Activated T-helper 1 cell treated with anti-CD3 and anti-CD28 coated beads, Interleukin-12 subunit alpha, Interleukin-12 subunit beta, Interleukin-2, Interleukin-4 antibody, amounts not matched to agents 30 ng/mL and 10 ng/mL and 1 ng/mL, durations not matched to agents 14 hours and 24 hours and 36 hours (primary cell): ENCODE results near the gene MYO18A. TPM values are rescaled to one million over a fixed set of nuclear protein-coding genes. Genes with fewer than 3 reads are reported as not detected.
"Not testable (repeated sequence)": the region's sequence is repeated elsewhere in the genome, so short reads cannot be mapped to it uniquely, and the experiment has no call there.

Experiments used
- DNase-seq: peaks from one replicate; pipeline ENCODE4 v3.0.0; 2021; ENCODE audit warnings: low spot score
- H3K27ac Mint-ChIP-seq: one replicate; pipeline ENCODE4 v1.8.0; 2021; ENCODE audit warnings: mild to moderate bottlenecking, mixed read lengths
- H3K27me3 Mint-ChIP-seq: one replicate; pipeline ENCODE4 v1.8.0; 2022; ENCODE audit warnings: mild to moderate bottlenecking, moderate library complexity, mixed read lengths; ENCODE audit not compliant: insufficient read depth
- H3K36me3 Mint-ChIP-seq: one replicate; pipeline ENCODE4 v1.8.0; 2021; ENCODE audit warnings: low read depth, mixed read lengths
- H3K4me1 Mint-ChIP-seq: one replicate; pipeline ENCODE4 v1.8.0; 2021; ENCODE audit warnings: low read depth, mixed read lengths
- H3K4me3 Mint-ChIP-seq: one replicate; pipeline ENCODE4 v1.8.0; 2021; ENCODE audit warnings: mild to moderate bottlenecking, moderate library complexity, mixed read lengths
- H3K9me3 Mint-ChIP-seq: one replicate; pipeline ENCODE4 v1.8.0; 2021; ENCODE audit warnings: mixed read lengths
- intact Hi-C: fragments of 100-400 bp; cut with micrococcal nuclease; formaldehyde crosslinking; loops from one replicate; pipeline ENCODE4 v1.15.1; 2024
- total RNA-seq: library from RNA; stranded (reverse); gene quantifications from 2 replicates; pipeline ENCODE4 v1.2.3, GENCODE V29; 2022

Gene MYO18A
- total RNA-seq, 1 donor from 2014 or later, result 40.5 TPM

DNA sequence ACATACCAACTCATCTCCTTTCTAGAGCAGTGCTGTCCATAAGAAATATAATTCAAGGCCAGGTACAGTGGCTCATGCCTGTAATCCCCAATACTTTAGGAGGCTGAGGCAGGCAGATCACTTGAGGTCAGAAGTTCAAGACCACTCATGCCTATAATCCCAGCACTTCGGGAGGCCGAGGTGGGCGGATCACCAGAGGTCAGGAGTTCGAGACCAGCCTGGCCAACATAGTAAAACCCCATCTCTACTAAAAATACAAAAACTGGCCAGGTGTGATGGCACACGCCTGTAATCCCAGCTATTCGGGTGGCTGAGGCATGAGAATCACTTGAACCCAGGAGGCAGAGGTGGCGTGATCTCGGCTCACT lies 11.5 kb downstream of the MYO18A start:
- H3K9me3 Mint-ChIP-seq, DNase-seq, intact Hi-C loops, H3K4me3 Mint-ChIP-seq, H3K27me3 Mint-ChIP-seq, H3K4me1 Mint-ChIP-seq, H3K27ac Mint-ChIP-seq, H3K36me3 Mint-ChIP-seq: not testable (repeated sequence)

DNA sequence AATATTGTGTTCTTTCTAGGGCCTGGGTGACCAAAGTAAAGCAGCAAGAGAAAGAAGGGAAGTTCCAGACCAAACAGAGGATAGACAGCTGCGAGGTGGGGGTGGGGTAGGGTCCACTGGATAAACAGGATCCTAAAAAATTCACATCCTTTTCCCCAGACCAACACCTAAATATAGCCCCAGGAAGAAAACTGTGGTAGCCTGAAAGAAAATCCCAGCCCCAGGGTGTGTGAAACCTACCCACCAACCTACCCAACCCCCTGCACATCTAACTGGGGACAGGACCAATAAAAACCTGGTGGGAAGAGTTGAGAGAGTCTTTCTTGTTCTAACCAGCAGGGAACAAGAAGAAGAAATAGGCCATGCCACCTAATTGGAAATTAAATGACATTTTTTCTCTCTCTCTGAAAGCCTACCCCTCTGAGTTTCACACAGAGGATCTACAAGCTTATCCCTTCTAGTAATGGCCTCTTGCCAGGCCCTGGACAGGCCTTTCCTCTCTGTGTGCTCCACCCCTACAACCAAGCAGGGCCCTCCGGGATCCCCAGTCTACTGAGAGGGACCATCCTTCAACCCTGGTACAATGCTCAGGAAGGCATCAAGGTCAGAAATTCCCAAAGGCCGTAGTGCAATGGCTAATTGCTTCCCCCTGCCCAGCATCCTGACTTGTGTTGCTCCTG lies 12.0 kb downstream of the MYO18A start:
- intact Hi-C loops, result no loop called here
- Mint-ChIP-seq H3K9me3 (no peaks in the 10 kb centered on the region), H3K27ac (no peak overlapping the region)

GRCh38 chr17:29167393-29168078 lies 12.7 kb downstream of the MYO18A start:
- no peak for DNase-seq
- H3K4me1 Mint-ChIP-seq, result no peaks in the 10 kb centered on the region
- H3K27ac Mint-ChIP-seq, result no peak overlapping the region
- H3K9me3 Mint-ChIP-seq, result no peaks in the 10 kb centered on the region
- H3K27me3 Mint-ChIP-seq, result no peaks in the 10 kb centered on the region
- intact Hi-C loops, result no loop called here
- peaks cover 2% of the 10 kb centered on the region for H3K36me3 Mint-ChIP-seq
- no peak overlapping the region for H3K4me3 Mint-ChIP-seq

More for the DNA sequence above, 12.0 kb downstream of the MYO18A start:
- no peaks in the 10 kb centered on the region for H3K4me1 Mint-ChIP-seq
- peaks cover 2% of the 10 kb centered on the region for H3K36me3 Mint-ChIP-seq
- no peaks in the 10 kb centered on the region for H3K27me3 Mint-ChIP-seq
- no peak for DNase-seq
- H3K4me3 Mint-ChIP-seq, result no peak overlapping the region

DNA sequence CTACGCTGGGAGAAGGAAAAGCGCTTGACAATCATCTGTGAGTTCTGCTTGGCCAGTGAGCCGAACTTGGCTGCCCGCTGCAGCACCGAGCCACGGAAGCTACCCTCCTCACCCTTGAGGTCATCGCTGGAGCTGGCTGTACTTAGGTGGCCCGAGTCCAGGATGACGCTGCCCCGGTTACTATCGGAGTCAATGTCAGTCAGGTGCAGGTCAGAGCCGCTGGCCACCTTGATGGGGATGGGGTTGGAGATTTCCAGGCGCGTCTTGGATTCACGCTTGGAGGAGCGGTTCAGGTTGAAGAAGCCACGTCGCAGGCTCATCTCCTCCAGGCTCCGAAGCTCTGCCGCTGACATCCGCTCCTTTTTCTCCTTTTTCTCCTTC lies 13.7 kb downstream of the MYO18A start:
- no peaks in the 10 kb centered on the region for H3K4me1 Mint-ChIP-seq
- intact Hi-C loops, result no loop called here
- H3K27ac Mint-ChIP-seq, result no peak overlapping the region
- DNase-seq, result no peak
- H3K36me3 Mint-ChIP-seq, result peaks cover 2% of the 10 kb centered on the region
- H3K27me3 Mint-ChIP-seq, result no peaks in the 10 kb centered on the region
- H3K4me3 Mint-ChIP-seq, result no peak overlapping the region
- H3K9me3 Mint-ChIP-seq, result no peaks in the 10 kb centered on the region

- no peaks in the 10 kb centered on the region for H3K9me3 Mint-ChIP-seq
- H3K36me3 Mint-ChIP-seq, result peaks cover 2% of the 10 kb centered on the region
- H3K4me3 Mint-ChIP-seq, result no peak overlapping the region
- DNase-seq, result no peak
- intact Hi-C loops, result no loop called here
- no peaks in the 10 kb centered on the region for H3K27me3 Mint-ChIP-seq
- no peaks in the 10 kb centered on the region for H3K4me1 Mint-ChIP-seq
- no peak overlapping the region for H3K27ac Mint-ChIP-seq
Measured at GRCh38 chr17:29165800-29166506, 14.2 kb downstream of the MYO18A start.

- H3K27me3 Mint-ChIP-seq, result no peaks in the 10 kb centered on the region
- no peak for DNase-seq
- intact Hi-C loops, result no loop called here
- no peak overlapping the region for H3K4me3 Mint-ChIP-seq
- H3K4me1 Mint-ChIP-seq, result no peaks in the 10 kb centered on the region
- H3K27ac Mint-ChIP-seq, result no peak overlapping the region
- H3K9me3 Mint-ChIP-seq, result no peaks in the 10 kb centered on the region
- peaks cover 2% of the 10 kb centered on the region for H3K36me3 Mint-ChIP-seq
Measured at GRCh38 chr17:29165261-29165660, 14.9 kb downstream of the MYO18A start.

DNA sequence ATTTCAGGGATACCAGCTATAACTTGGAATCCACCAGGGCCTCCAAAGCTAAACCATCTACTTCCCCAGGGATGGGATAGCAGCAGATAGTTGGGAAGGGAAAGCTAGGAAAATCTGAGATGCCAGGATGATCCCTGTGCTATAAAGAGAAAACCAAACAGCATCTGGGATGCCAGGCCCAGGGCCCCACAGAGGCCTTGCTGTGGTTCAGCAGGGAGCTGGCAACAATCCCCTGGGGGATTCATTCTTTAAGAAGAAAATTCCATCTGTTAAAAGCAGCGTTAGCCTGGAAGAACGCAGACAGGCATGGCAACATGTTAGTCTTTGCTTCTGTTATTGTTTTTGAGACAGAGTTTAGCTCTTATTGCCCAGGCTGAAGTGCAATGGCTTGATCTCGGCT lies 16.6 kb downstream of the MYO18A start:
- H3K27ac Mint-ChIP-seq, result no peak overlapping the region
- intact Hi-C loops, result no loop called here
- no peak overlapping the region for H3K4me3 Mint-ChIP-seq
- H3K4me1 Mint-ChIP-seq, result peaks cover 14% of the 10 kb centered on the region
- no peak for DNase-seq
- H3K9me3 Mint-ChIP-seq, result no peaks in the 10 kb centered on the region
- H3K36me3 Mint-ChIP-seq, result peaks cover 2% of the 10 kb centered on the region
- no peaks in the 10 kb centered on the region for H3K27me3 Mint-ChIP-seq

- Mint-ChIP-seq H3K4me1 (peaks cover 19% of the 10 kb centered on the region), H3K27me3 (no peaks in the 10 kb centered on the region), H3K4me3 (no peak overlapping the region), H3K27ac (no peak overlapping the region), H3K36me3 (peaks cover 2% of the 10 kb centered on the region), H3K9me3 (no peaks in the 10 kb centered on the region)
- intact Hi-C loops, result no loop called here
- no peak for DNase-seq
Measured at GRCh38 chr17:29162909-29163341, 17.3 kb downstream of the MYO18A start.

DNA sequence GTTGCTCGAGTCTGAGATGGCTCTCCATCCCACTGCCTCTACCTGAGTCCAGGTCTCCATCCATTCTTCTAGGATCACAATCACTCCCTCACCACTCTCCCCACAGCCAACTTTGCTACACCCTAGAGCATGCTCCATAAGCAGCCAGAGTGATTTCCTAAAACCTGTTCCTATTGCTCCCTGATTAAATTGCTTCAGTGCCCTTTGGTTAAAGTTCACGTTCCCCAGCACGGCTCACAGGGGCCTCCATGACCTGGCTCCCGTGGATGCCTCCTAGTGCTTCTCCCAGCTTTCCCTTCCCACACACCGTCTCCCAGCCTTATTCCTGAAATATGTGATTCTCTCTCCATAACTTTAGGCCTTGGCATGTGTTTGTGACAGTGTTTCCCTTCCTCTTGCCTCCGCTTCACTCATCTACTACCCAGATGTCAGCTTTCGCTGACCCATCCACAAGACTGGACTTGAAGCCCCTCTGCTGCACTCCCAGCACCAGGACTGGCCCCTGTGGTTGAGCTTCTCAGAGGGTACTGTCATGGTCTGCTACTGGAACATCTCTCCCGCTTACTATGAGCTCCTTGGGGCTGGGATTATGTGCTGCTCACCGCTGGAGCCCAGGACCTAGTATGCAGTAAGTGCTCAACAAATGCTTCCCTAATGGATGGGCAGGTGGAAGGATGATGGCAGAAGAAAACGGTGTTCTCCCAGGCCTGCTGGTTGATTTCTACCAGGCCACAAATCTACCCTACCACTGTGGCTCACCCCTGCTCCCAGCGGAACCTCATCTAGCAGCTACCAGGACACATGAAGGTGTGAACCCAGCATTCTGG lies 17.9 kb downstream of the MYO18A start:
- Mint-ChIP-seq H3K4me3 (no peak overlapping the region), H3K9me3 (no peaks in the 10 kb centered on the region), H3K27ac (no peak overlapping the region), H3K4me1 (peaks cover 23% of the 10 kb centered on the region), H3K36me3 (peaks cover 2% of the 10 kb centered on the region), H3K27me3 (no peaks in the 10 kb centered on the region)
- intact Hi-C loops, result no loop called here
- DNase-seq, result no peak

DNA sequence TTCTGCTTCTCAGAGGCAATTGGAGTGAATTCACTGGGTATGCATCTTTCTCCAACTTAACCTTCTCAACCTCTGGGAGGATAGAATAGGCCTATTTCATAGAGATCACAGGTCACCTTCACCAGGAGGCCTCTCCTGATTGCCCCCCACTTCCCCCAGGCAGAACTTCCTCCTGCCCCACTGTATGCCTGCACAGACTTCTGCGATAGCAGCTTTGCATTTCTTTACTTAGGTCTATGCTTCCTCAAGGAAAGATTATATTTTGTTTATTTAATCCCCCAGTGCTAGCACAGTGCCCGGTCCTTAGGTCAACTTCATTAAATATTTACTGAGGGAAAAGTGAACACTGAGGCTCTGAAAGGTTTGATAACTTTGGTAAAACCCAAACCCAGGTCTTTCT lies 19.9 kb downstream of the MYO18A start:
- H3K4me3 Mint-ChIP-seq, result no peak overlapping the region
- no peak overlapping the region for H3K27ac Mint-ChIP-seq
- no peaks in the 10 kb centered on the region for H3K9me3 Mint-ChIP-seq
- H3K36me3 Mint-ChIP-seq, result no peaks in the 10 kb centered on the region
- peaks cover 35% of the 10 kb centered on the region for H3K4me1 Mint-ChIP-seq
- intact Hi-C loops, result no loop called here
- H3K27me3 Mint-ChIP-seq, result no peaks in the 10 kb centered on the region
- no peak for DNase-seq

- DNase-seq, result no peak
- Mint-ChIP-seq H3K9me3 (no peaks in the 10 kb centered on the region), H3K27me3 (no peaks in the 10 kb centered on the region), H3K4me1 (peaks cover 44% of the 10 kb centered on the region), H3K4me3 (peak overlapping the region; percentile 20), H3K27ac (peak overlapping the region; percentile 71), H3K36me3 (no peaks in the 10 kb centered on the region)
- intact Hi-C loops, result no loop called here
Measured at GRCh38 chr17:29159306-29159860, 20.8 kb downstream of the MYO18A start.

- Mint-ChIP-seq H3K4me3 (no peak overlapping the region), H3K36me3 (no peaks in the 10 kb centered on the region), H3K9me3 (no peaks in the 10 kb centered on the region), H3K27ac (peak overlapping the region; percentile 71), H3K4me1 (peaks cover 50% of the 10 kb centered on the region), H3K27me3 (no peaks in the 10 kb centered on the region)
- DNase-seq, result no peak
- intact Hi-C loops, result no loop called here
Measured at GRCh38 chr17:29158488-29159275, 21.5 kb downstream of the MYO18A start.
